SU-DHL-6 (cell line): ENCODE data around the gene AP5Z1.

Source experiments
- EZH2phosphoT487 ChIP-seq: fragments of 200-600 bp; sonication (generic), shearing (Covaris generic); conservative IDR thresholded peaks from 2 replicates; pipeline ENCODE4 v1.6.1; 2018; ENCODE audit warnings: mild to moderate bottlenecking, antibody characterized with exemption, low read length, moderate library complexity, mixed read lengths
- TF ChIP-seq, protein P1 (sequence below): fragments of 200-600 bp; sonication (generic); IDR thresholded peaks from one replicate; pipeline ENCODE4 v1.5.1; 2017; ENCODE audit warnings: antibody characterized with exemption, mild to moderate bottlenecking, low read length, moderate library complexity; ENCODE audit not compliant: insufficient read depth, poor library complexity, severe bottlenecking

DNA sequence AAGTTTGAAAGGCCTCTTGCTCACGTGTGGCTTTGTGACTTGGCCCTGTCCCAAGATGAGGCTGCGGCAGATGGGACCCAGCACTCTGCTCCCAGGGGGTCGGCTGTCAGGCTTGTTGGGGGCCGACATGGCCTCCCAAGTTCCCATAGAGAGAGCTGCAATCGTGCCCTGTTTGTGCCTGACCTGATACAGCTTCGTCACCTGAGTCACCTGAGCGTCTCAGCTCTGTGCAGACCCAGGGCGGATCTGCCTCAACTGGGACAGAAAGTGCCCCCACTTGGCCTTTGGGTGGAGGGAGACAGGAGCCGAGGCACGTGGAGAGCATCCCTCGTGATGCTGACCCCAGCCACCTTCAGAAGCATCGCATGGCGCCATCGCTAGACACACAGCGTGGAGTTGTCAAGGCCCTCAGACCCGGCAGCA lies 64.7 kb downstream of the AP5Z1 start:
- TF ChIP-seq, protein P1, sequence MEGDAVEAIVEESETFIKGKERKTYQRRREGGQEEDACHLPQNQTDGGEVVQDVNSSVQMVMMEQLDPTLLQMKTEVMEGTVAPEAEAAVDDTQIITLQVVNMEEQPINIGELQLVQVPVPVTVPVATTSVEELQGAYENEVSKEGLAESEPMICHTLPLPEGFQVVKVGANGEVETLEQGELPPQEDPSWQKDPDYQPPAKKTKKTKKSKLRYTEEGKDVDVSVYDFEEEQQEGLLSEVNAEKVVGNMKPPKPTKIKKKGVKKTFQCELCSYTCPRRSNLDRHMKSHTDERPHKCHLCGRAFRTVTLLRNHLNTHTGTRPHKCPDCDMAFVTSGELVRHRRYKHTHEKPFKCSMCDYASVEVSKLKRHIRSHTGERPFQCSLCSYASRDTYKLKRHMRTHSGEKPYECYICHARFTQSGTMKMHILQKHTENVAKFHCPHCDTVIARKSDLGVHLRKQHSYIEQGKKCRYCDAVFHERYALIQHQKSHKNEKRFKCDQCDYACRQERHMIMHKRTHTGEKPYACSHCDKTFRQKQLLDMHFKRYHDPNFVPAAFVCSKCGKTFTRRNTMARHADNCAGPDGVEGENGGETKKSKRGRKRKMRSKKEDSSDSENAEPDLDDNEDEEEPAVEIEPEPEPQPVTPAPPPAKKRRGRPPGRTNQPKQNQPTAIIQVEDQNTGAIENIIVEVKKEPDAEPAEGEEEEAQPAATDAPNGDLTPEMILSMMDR: no peak
- no peak for TF ChIP-seq EZH2phosphoT487
